Fibroblast of upper back skin (primary cell): ENCODE data around the gene CHI3L1.
"Not testable (repeated sequence)": the region's sequence is repeated elsewhere in the genome, so short reads cannot be mapped to it uniquely, and the experiment has no call there.

Source experiments
- DNase-seq: peaks from one replicate; pipeline ENCODE4 v3.0.0-alpha.2; 2013

Gene CHI3L1

GRCh38 chr1:203186446-203187303, at the start of gene CHI3L1:
CHI3L1 (minus strand) TSS chr1:203186704; CDS start chr1:203186623, 81 bp downstream.
- DNase-seq, result no peak

- DNase-seq, result not testable (repeated sequence)
Observed at GRCh38 chr1:203234901-203235300, 48.4 kb upstream of the CHI3L1 start.

GRCh38 chr1:203229471-203230135, 43.1 kb upstream of the CHI3L1 start, which contains the start of gene CHIT1:
CHIT1 (minus strand) TSS chr1:203229673; CDS start chr1:203229636, 37 bp downstream.
- no peak for DNase-seq

GRCh38 chr1:203228670-203229069, 42.2 kb upstream of the CHI3L1 start:
- DNase-seq, result no peak

GRCh38 chr1:203227371-203228083, 41.0 kb upstream of the CHI3L1 start:
- DNase-seq, result no peak

GRCh38 chr1:203225071-203225470, 38.6 kb upstream of the CHI3L1 start:
- no peak for DNase-seq

- DNase-seq, result no peak
Observed at GRCh38 chr1:203223012-203223775, 36.7 kb upstream of the CHI3L1 start.

GRCh38 chr1:203219934-203220333, 33.4 kb upstream of the CHI3L1 start:
- DNase-seq, result no peak

- no peak for DNase-seq
Observed at GRCh38 chr1:203219171-203219570, 32.7 kb upstream of the CHI3L1 start.

GRCh38 chr1:203217668-203218067, 31.2 kb upstream of the CHI3L1 start:
- no peak for DNase-seq

GRCh38 chr1:203217139-203217655, 30.7 kb upstream of the CHI3L1 start:
- no peak for DNase-seq

GRCh38 chr1:203216274-203217138, 30.0 kb upstream of the CHI3L1 start:
- peak; percentile 64 for DNase-seq

- DNase-seq, result no peak
Observed at GRCh38 chr1:203215573-203215972, 29.1 kb upstream of the CHI3L1 start.

- DNase-seq, result no peak
Observed at GRCh38 chr1:203214871-203215270, 28.4 kb upstream of the CHI3L1 start.

- no peak for DNase-seq
Observed at GRCh38 chr1:203213126-203213525, 26.6 kb upstream of the CHI3L1 start.

GRCh38 chr1:203211812-203212211, 25.3 kb upstream of the CHI3L1 start:
- DNase-seq, result no peak

- no peak for DNase-seq
Observed at GRCh38 chr1:203210988-203211387, 24.5 kb upstream of the CHI3L1 start.

- no peak for DNase-seq
Observed at GRCh38 chr1:203210350-203210749, 23.8 kb upstream of the CHI3L1 start.

- DNase-seq, result no peak
Observed at GRCh38 chr1:203208181-203208580, 21.7 kb upstream of the CHI3L1 start.

GRCh38 chr1:203207751-203208150, 21.2 kb upstream of the CHI3L1 start:
- no peak for DNase-seq

- DNase-seq, result peak; percentile 39
Observed at GRCh38 chr1:203206129-203206687, 19.7 kb upstream of the CHI3L1 start.
